K562 (cell line): ENCODE data around the gene WNK1. TPM values are rescaled to one million over a fixed set of nuclear protein-coding genes. Genes with fewer than 3 reads are reported as not detected.

Experiments used
- ATAC-seq: fragments of 200-7000 bp; cut with Tn5 transposase; 3 replicates; pipeline ENCODE4 v1.9.1; 2020; ENCODE audit warnings: moderate library complexity
- BruUV-seq: library from RNA; stranded (reverse); fragments of 400-500 nt; replicated peaks from 2 replicates; lab custom pipeline; 2021; lab: Mats Ljungman, UMichigan
- CTCF ChIA-PET: fragments of 300-600 bp; formaldehyde crosslinking; extraction: SDS; loops from one replicate; lab custom pipeline; 2021; ENCODE audit warnings: low intra/inter-chr PET ratio; lab: Yijun Ruan, JAX
- POLR2A ChIA-PET: fragments of 300-600, 350-650 bp; sonication (Branson Sonifier 250); formaldehyde crosslinking; extraction: SDS; loops from one replicate; lab custom pipeline; 2021; ENCODE audit warnings: antibody characterized with exemption, inconsistent platforms; lab: Yijun Ruan, JAX
- DNase-seq, 4 experiments: peaks; one replicate each; pipeline versions ENCODE4 v3.0.0 to v3.0.0-alpha.2; 2011 to 2018; ENCODE audit warnings: low spot score in 3 of 4, mixed read lengths in 3 of 4; ENCODE audit errors: extremely low read depth in 1 of 4
- FAIRE-seq: peaks from 2 replicates; lab custom pipeline; 2011; peaks lifted over from hg19 to GRCh38; lab: Jason Lieb, UNC
- H2AFZ ChIP-seq: 2 replicates; pipeline ENCODE4 v1.6.0; 2011; ENCODE audit warnings: low read depth, low read length, control low read depth, inconsistent platforms
- H3K27ac ChIP-seq: fragments of 200-600 bp; 3 replicates; pipeline ENCODE4 v1.8.0; 2011; ENCODE audit warnings: low read depth, mild to moderate bottlenecking, control low read depth, inconsistent platforms, low read length, moderate library complexity, mixed read lengths; ENCODE audit errors: extremely low read depth
- H3K27me3 ChIP-seq, 2 experiments: fragments of 300-600 bp in 1 of 2; 2 replicates in 1 of 2; 3 replicates in 1 of 2; pipeline versions ENCODE4 v1.6.0 to v1.8.0; 2011; ENCODE audit warnings: inconsistent platforms in 2 of 2, low read length in 2 of 2, mild to moderate bottlenecking in 1 of 2, mixed read lengths in 1 of 2, moderate library complexity in 1 of 2; ENCODE audit not compliant: control insufficient read depth in 2 of 2, insufficient read depth in 2 of 2
- H3K36me3 ChIP-seq: fragments of 300-600 bp; 3 replicates; pipeline ENCODE4 v1.8.0; 2011; ENCODE audit warnings: mild to moderate bottlenecking, low read length, inconsistent platforms; ENCODE audit not compliant: control insufficient read depth, insufficient read depth
- H3K4me1 ChIP-seq, 2 experiments: fragments of 200-600 bp in 1 of 2; replicated peaks in 1 of 2; 2 replicates in 1 of 2; 3 replicates in 1 of 2; pipeline versions ENCODE4 v1.5.1 to v1.8.0; 2011; ENCODE audit warnings: inconsistent platforms in 2 of 2, low read length in 2 of 2, mild to moderate bottlenecking in 1 of 2, mixed read lengths in 1 of 2, moderate library complexity in 1 of 2; ENCODE audit not compliant: control insufficient read depth in 2 of 2, insufficient read depth in 2 of 2
- H3K4me2 ChIP-seq: 2 replicates; pipeline ENCODE4 v1.6.1; 2011; ENCODE audit warnings: low read length, control low read depth, inconsistent platforms, mixed read lengths; ENCODE audit not compliant: insufficient read depth
- H3K4me3 ChIP-seq: fragments of 200-600 bp; sonication (generic), shearing (Covaris generic); 2 replicates; pipeline ENCODE4 v1.5.1; 2016; ENCODE audit warnings: control low read depth, inconsistent platforms
- H3K79me2 ChIP-seq: fragments of 200-600 bp; 3 replicates; pipeline ENCODE4 v1.8.0; 2011; ENCODE audit warnings: low read length, inconsistent platforms; ENCODE audit not compliant: control insufficient read depth, insufficient read depth
- H3K9ac ChIP-seq, 2 experiments: 2 replicates each; pipeline versions ENCODE4 v1.6.0 to v1.6.1; 2011; ENCODE audit warnings: low read depth in 2 of 2, low read length in 2 of 2, control low read depth in 1 of 2, inconsistent platforms in 1 of 2, mild to moderate bottlenecking in 1 of 2, mixed read lengths in 1 of 2; ENCODE audit not compliant: insufficient read depth in 1 of 2
- H3K9me1 ChIP-seq: one replicate; pipeline ENCODE4 v1.6.0; 2011; ENCODE audit warnings: inconsistent platforms, mild to moderate bottlenecking, low read length, moderate library complexity; ENCODE audit not compliant: control insufficient read depth, insufficient read depth
- H3K9me3 ChIP-seq: replicated peaks from 2 replicates; pipeline ENCODE4 v1.5.1; 2011; ENCODE audit warnings: low read depth, low read length, inconsistent platforms; ENCODE audit not compliant: control insufficient read depth, insufficient read depth
- H4K20me1 ChIP-seq: replicated peaks from 2 replicates; pipeline ENCODE4 v1.6.1; 2011; ENCODE audit warnings: low read length, inconsistent platforms, mixed read lengths; ENCODE audit not compliant: control insufficient read depth, insufficient read depth
- AFF1 ChIP-seq, 2 experiments: fragments of 450-650 bp; IDR thresholded peaks; 2 replicates each; pipeline ENCODE4 v1.6.1; 2018; ENCODE audit warnings: mild to moderate bottlenecking in 2 of 2, low read depth in 1 of 2; ENCODE audit not compliant: partially characterized antibody in 2 of 2
- BRF1 ChIP-seq: IDR thresholded peaks from 3 replicates; pipeline ENCODE4 v1.6.1; 2011; ENCODE audit warnings: borderline replicate concordance, mild to moderate bottlenecking; ENCODE audit not compliant: insufficient read length; ENCODE audit errors: extremely low read depth
- CBFB ChIP-seq: sonication (generic); formaldehyde crosslinking; IDR thresholded peaks from 2 replicates; pipeline ENCODE4 v1.4.0; 2020; ENCODE audit warnings: mild to moderate bottlenecking, missing genetic modification reagents
- CBX5 ChIP-seq: IDR thresholded peaks from 2 replicates; pipeline ENCODE4 v1.6.1; 2014; ENCODE audit warnings: low read depth, borderline replicate concordance
- GABPA ChIP-seq: fragments of 200-800 bp; sonication (Bioruptor generic); conservative IDR thresholded peaks from 2 replicates; pipeline ENCODE4 v1.6.1; 2016; ENCODE audit warnings: low read depth, missing genetic modification characterization, missing compliant biosample characterization
- KDM2B ChIP-seq: fragments of 250-450 bp; sonication (Bioruptor Pico); IDR thresholded peaks from 2 replicates; pipeline ENCODE4 v1.8.0; 2021; ENCODE audit warnings: mild to moderate bottlenecking, moderate library complexity
- KLF13 ChIP-seq: fragments of 450-650 bp; IDR thresholded peaks from 2 replicates; pipeline ENCODE4 v1.6.1; 2016; ENCODE audit warnings: missing genetic modification characterization, low read depth, mild to moderate bottlenecking, missing compliant biosample characterization, moderate library complexity, borderline replicate concordance
- MTA2 ChIP-seq: fragments of 450-650 bp; IDR thresholded peaks from 2 replicates; pipeline ENCODE4 v1.6.1; 2016; ENCODE audit warnings: low read depth
- SMARCB1 ChIP-seq: IDR thresholded peaks from 2 replicates; pipeline ENCODE4 v1.6.1; 2011; ENCODE audit warnings: improper control_type of control experiment, low read depth; ENCODE audit not compliant: insufficient read length
- ZNF197 ChIP-seq: fragments of 200-800 bp; sonication (Bioruptor generic); IDR thresholded peaks from 2 replicates; pipeline ENCODE4 v1.6.1; 2016; ENCODE audit warnings: low read depth, missing genetic modification characterization, missing compliant biosample characterization
- ZNF217 ChIP-seq: sonication (generic); formaldehyde crosslinking; IDR thresholded peaks from 2 replicates; pipeline ENCODE4 v1.8.0; 2022; ENCODE audit warnings: mild to moderate bottlenecking, missing genetic modification reagents
- ZNF324 ChIP-seq: fragments of 250-450 bp; sonication (Bioruptor Pico); IDR thresholded peaks from 2 replicates; pipeline ENCODE4 v1.4.0; 2020; ENCODE audit warnings: mild to moderate bottlenecking
- ZNF449 ChIP-seq: fragments of 250-450 bp; sonication (Bioruptor Pico); IDR thresholded peaks from 2 replicates; pipeline ENCODE4 v1.8.0; 2022; ENCODE audit warnings: moderate library complexity, mild to moderate bottlenecking, inconsistent platforms
- ZNF583 ChIP-seq: fragments of 250-450 bp; sonication (Bioruptor Pico); IDR thresholded peaks from 2 replicates; pipeline ENCODE4 v1.4.0; 2020
- ZNF639 ChIP-seq, 2 experiments: fragments of 200-800 bp in 1 of 2; sonication (Bioruptor generic) in 1 of 2; sonication (generic) in 1 of 2; formaldehyde crosslinking in 1 of 2; IDR thresholded peaks in 1 of 2; conservative IDR thresholded peaks in 1 of 2; 2 replicates each; pipeline versions ENCODE4 v1.5.0 to v1.6.1; 2016 to 2020; ENCODE audit warnings: missing compliant biosample characterization in 1 of 2, missing genetic modification characterization in 1 of 2, missing genetic modification reagents in 1 of 2
- ZNF707 ChIP-seq: fragments of 250-450 bp; sonication (Bioruptor Pico); conservative IDR thresholded peaks from 2 replicates; pipeline ENCODE4 v1.8.0; 2022; ENCODE audit warnings: inconsistent platforms, mild to moderate bottlenecking, moderate library complexity
- WGBS: fragments of 100-300 bp; shearing (Covaris generic); methylation state at CpG from one replicate; pipeline ENCODE4 v1.1.6; 2016; ENCODE audit warnings: low coverage, mixed read lengths; ENCODE audit not compliant: insufficient coverage; ENCODE audit errors: missing lambda C conversion rate; 5-methylcytosine and 5-hydroxymethylcytosine counted together
- in situ Hi-C: fragments of 300-500 bp; cut with MboI; formaldehyde crosslinking; loops from 4 replicates; pipeline ENCODE4 v1.15.0; 2018; ENCODE audit warnings: inconsistent platforms, mixed read lengths
- intact Hi-C: fragments of 100-400 bp; cut with micrococcal nuclease; formaldehyde crosslinking; loops from 2 replicates; pipeline ENCODE4 v1.14.2; 2022
- polyA plus RNA-seq, 8 experiments: library from polyadenylated mRNA; depleted of rRNA in 4 of 8; stranded (reverse) in 5 of 8; unstranded in 3 of 8; fragments of >200 nt; fragmentation: Nextera tagmentation in 2 of 8; fragmentation: Illumina TruSeq in 1 of 8; extraction: Ambion mirVana in 2 of 8; extraction: Trizol in 1 of 8; gene quantifications; 2 replicates each; pipeline versions ENCODE4 v1.2.1 to v1.2.3, GENCODE V29; 2011 to 2014; ENCODE audit warnings: inconsistent platforms in 1 of 8, missing spikeins in 1 of 8
- total RNA-seq, 7 experiments: library from RNA; depleted of rRNA in 6 of 7; stranded (reverse); fragments of >200 nt in 6 of 7; fragmentation: Illumina TruSeq in 2 of 7; extraction: Trizol in 2 of 7; gene quantifications; 2 replicates each; pipeline versions ENCODE4 v1.2.1 to v1.2.3, GENCODE V29; 2011 to 2021; ENCODE audit warnings: low replicate concordance in 1 of 7

WNK1 gene
- total and polyA plus RNA-seq, 9 of the 15 experiments (the other 6 are each of a cell fraction or from before 2014, with no cell fraction given), result 4.3 to 73.9 (median 31.0) TPM

GRCh38 chr12:943051-943450, 190.7 kb downstream of the WNK1 start:
- no peak for ATAC-seq
- Histone ChIP-seq H4K20me1 (no peaks in the 10 kb centered on the region), H3K9ac (no peak overlapping the region), H3K4me2 (no peak overlapping the region), H3K9me3 (no peaks in the 10 kb centered on the region), H3K9me1 (no peaks in the 10 kb centered on the region), H3K4me1 (no peaks in the 10 kb centered on the region; a peak in 1 of 5 replicates), H2AFZ (no peak overlapping the region), H3K4me3 (no peak overlapping the region), H3K27ac (no peak overlapping the region), H3K79me2 (peaks cover 24% of the 10 kb centered on the region), H3K36me3 (peaks cover 17% of the 10 kb centered on the region; the same call in 2 of the 3 replicates), H3K27me3 (no peaks in the 10 kb centered on the region)
- BruUV-seq, result no TSS peak
- WGBS, result 90% methylated on average over 2 of the region's 6 CpGs
- ChIA-PET CTCF (no interaction called here), POLR2A (no interaction called here)
- FAIRE-seq, result no peak
- intact Hi-C loops (no loop called here), in situ Hi-C loops (no loop called here)
- DNase-seq, result no peak
- TF ChIP-seq ZNF583 (CRISPR knock-in tag) (no peak), AFF1 (IDR thresholded peaks at IDR 0.05; ENCODE audit: low read depth in 1 of 2, partially characterized antibody in 2 of 2) (no peak), KLF13 (tag) (no peak), SMARCB1 (no peak), ZNF197 (no peak), KDM2B (CRISPR knock-in tag) (no peak), MTA2 (no peak), CBFB (CRISPR knock-in tag) (no peak), ZNF639 (CRISPR knock-in tag; conservative IDR thresholded peaks at IDR 0.05 in 1 of 2, IDR thresholded peaks at IDR 0.05 in 1 of 2) (no peak), ZNF449 (CRISPR knock-in tag) (no peak), GABPA (no peak), ZNF707 (CRISPR knock-in tag) (no peak), ZNF217 (no peak), CBX5 (no peak), BRF1 (no peak), ZNF324 (CRISPR knock-in tag) (no peak)
